Lung (tissue), 12 donors: ENCODE data around the gene DHTKD1. TPM values are rescaled to one million over a fixed set of nuclear protein-coding genes. Genes with fewer than 3 reads are reported as not detected.
"Not testable (repeated sequence)": the region's sequence is repeated elsewhere in the genome, so short reads cannot be mapped to it uniquely, and the experiment has no call there.

Experiments used
- ATAC-seq: fragments of 200-7000 bp; cut with Tn5 transposase; one replicate; pipeline ENCODE4 v1.9.1; 2020; ENCODE audit warnings: moderate number of reproducible peaks; ENCODE audit not compliant: insufficient read depth, low FRiP score
- DNase-seq, 3 donors: peaks; one replicate each; pipeline ENCODE4 v3.0.0-alpha.2; 2013 to 2017
- H3K27ac ChIP-seq, 2 donors: one replicate each; pipeline ENCODE4 v1.5.1; 2013; ENCODE audit warnings: mild to moderate bottlenecking in 2 of 2, moderate library complexity in 2 of 2, control low read depth in 1 of 2, inconsistent platforms in 1 of 2, low read depth in 1 of 2, low read length in 1 of 2
- H3K27me3 ChIP-seq, 3 donors: one replicate each; pipeline ENCODE4 v1.5.1; 2013; ENCODE audit warnings: low read length in 2 of 3; ENCODE audit not compliant: control insufficient read depth in 3 of 3, insufficient read depth in 3 of 3
- H3K36me3 ChIP-seq, 4 donors: one replicate each; pipeline ENCODE4 v1.5.1; 2013; ENCODE audit warnings: low read length in 4 of 4, mild to moderate bottlenecking in 1 of 4, moderate library complexity in 1 of 4; ENCODE audit not compliant: control insufficient read depth in 4 of 4, insufficient read depth in 4 of 4
- H3K4me1 ChIP-seq, 5 donors: one replicate each; pipeline ENCODE4 v1.5.1; 2013; ENCODE audit warnings: low read length in 5 of 5, mild to moderate bottlenecking in 2 of 5, moderate library complexity in 1 of 5; ENCODE audit not compliant: control insufficient read depth in 5 of 5, insufficient read depth in 5 of 5
- H3K4me3 ChIP-seq: one replicate; pipeline ENCODE4 v1.5.1; 2013; ENCODE audit warnings: mild to moderate bottlenecking, control low read depth, moderate library complexity
- H3K9ac ChIP-seq, 2 donors: one replicate each; pipeline ENCODE4 v1.5.1; 2013; ENCODE audit warnings: low read length in 2 of 2, control low read depth in 1 of 2; ENCODE audit not compliant: insufficient read depth in 1 of 2
- H3K9me3 ChIP-seq, 4 donors: one replicate each; pipeline ENCODE4 v1.5.1; 2013; ENCODE audit warnings: low read length in 3 of 4, mild to moderate bottlenecking in 1 of 4, moderate library complexity in 1 of 4; ENCODE audit not compliant: control insufficient read depth in 4 of 4, insufficient read depth in 3 of 4
- WGBS, 2 donors: extraction: QIAGEN DNeasy Blood & Tissue Kit; methylation state at CpG; one replicate each; pipeline ENCODE4 v1.1.7; 2013; 5-methylcytosine and 5-hydroxymethylcytosine counted together
- polyA plus RNA-seq, 2 donors: library from polyadenylated mRNA; stranded (reverse); fragments of 200-250 nt; gene quantifications; one replicate each; pipeline ENCODE4 v1.2.1, GENCODE V29; 2013
- total RNA-seq, 2 donors: library from RNA; depleted of rRNA in 1 of 2; stranded (reverse); fragments of >200 nt in 1 of 2; gene quantifications; one replicate each; pipeline ENCODE4 v1.2.1, GENCODE V29; 2014 to 2021
- TF ChIP-seq, protein P1 (sequence below): IDR thresholded peaks from 2 replicates; pipeline ENCODE4 v1.5.1; 2012; ENCODE audit warnings: mild to moderate bottlenecking; ENCODE audit errors: control extremely low read depth, extremely low read depth
- donor health status: control.
- donor health status: control.
- donor health status: Bipolar disorder and iron deficiency.
- donor health status: healthy.
- donor health status: DM: yes; HTN: yes; CAD: no.

Gene DHTKD1
- total and polyA plus RNA-seq, 4 donors: 8.5 to 22.1 (median 13.5) TPM

DNA sequence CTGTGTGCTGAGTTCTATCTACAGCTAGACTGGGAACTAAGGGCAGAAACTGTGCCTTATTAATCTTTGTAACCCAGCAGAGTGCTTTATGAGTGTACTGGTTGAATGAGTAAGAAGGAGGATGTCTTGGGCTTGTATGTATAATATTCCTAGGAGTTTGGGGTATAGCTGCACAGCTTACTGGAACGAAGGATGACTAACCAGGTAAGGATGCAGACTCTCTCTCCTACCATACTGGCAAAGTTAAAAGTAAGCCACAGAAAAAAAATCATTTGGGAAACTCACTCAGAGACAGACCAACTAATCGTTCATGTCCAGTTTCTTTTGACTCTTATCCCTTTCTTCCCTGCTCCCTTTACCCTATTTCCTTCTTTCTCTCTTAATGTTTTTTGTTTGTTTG, 1.4 kb upstream of the DHTKD1 start:
- Histone ChIP-seq H3K4me1 (peaks cover 0 to 6% (median 4%) of the 10 kb centered on the region in 5 donors), H3K4me3 (no peak overlapping the region), H3K27me3 (no peaks in the 10 kb centered on the region), H3K27ac (no peak overlapping the region), H3K9me3 (no peaks in the 10 kb centered on the region), H3K36me3 (no peaks in the 10 kb centered on the region), H3K9ac (no peak overlapping the region)
- 90 to 94% methylated on average over 2 of the region's 2 CpGs for WGBS, 2 donors
- TF ChIP-seq, protein P1, sequence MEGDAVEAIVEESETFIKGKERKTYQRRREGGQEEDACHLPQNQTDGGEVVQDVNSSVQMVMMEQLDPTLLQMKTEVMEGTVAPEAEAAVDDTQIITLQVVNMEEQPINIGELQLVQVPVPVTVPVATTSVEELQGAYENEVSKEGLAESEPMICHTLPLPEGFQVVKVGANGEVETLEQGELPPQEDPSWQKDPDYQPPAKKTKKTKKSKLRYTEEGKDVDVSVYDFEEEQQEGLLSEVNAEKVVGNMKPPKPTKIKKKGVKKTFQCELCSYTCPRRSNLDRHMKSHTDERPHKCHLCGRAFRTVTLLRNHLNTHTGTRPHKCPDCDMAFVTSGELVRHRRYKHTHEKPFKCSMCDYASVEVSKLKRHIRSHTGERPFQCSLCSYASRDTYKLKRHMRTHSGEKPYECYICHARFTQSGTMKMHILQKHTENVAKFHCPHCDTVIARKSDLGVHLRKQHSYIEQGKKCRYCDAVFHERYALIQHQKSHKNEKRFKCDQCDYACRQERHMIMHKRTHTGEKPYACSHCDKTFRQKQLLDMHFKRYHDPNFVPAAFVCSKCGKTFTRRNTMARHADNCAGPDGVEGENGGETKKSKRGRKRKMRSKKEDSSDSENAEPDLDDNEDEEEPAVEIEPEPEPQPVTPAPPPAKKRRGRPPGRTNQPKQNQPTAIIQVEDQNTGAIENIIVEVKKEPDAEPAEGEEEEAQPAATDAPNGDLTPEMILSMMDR: no peak
- DNase-seq: no peak
- no peak for ATAC-seq

DNA sequence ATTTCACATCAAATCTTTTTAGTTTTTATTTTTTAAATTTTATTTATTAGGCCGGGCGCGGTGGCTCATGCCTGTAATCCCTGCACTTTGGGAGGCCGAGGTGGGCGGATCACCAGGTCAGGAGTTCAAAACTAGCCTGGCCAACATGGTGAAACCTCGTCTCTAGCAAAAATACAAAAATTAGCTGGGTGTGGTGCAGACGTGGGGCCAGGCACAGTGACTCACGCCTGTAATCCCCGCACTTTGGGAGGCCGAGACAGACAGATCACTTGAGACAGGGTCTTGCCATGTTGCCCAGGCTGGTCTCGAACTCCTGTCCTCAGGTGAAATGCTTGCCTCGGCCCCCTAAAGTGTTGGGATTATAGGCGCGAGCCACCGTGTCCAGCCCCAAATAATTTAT, 2.7 kb downstream of the DHTKD1 start:
- not testable (repeated sequence) for H3K9me3 ChIP-seq, H3K4me3 ChIP-seq, ATAC-seq, H3K27me3 ChIP-seq, H3K4me1 ChIP-seq, H3K36me3 ChIP-seq, DNase-seq, H3K9ac ChIP-seq, H3K27ac ChIP-seq
- 95 to 97% methylated on average over 15 of the region's 15 CpGs for WGBS, 2 donors

DNA sequence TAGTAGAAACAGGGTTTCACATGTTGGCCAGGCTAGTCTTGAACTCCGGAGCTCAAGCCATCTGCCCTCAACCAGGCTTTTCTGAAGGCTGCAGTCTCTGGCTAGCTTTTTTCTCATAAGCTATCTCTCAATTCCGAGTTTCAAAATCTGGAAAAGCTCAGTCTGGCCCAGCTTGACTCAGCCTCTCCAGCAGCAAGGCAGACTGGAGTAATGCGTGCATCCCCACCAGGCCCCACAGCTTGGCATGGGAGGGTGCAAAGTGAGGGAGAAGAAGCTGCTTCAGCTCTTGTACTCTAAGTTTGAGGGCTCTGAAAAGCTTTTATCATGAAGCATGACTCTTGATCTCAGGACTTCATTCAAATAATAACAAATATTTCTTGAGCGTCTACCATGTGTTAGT, 4.8 kb downstream of the DHTKD1 start:
- peaks cover 0 to 2% (median 0%) of the 10 kb centered on the region in 4 donors for H3K36me3 ChIP-seq
- H3K27me3 ChIP-seq: no peaks in the 10 kb centered on the region
- H3K9ac ChIP-seq: no peak overlapping the region
- TF ChIP-seq, protein P1: no peak
- H3K9me3 ChIP-seq: no peaks in the 10 kb centered on the region
- WGBS, 2 donors: 86 to 93% methylated on average over 4 of the region's 4 CpGs
- ATAC-seq (no peak), DNase-seq (no peak)
- no peak overlapping the region for H3K4me3 ChIP-seq
- H3K4me1 ChIP-seq: peaks cover 0 to 5% (median 3%) of the 10 kb centered on the region in 5 donors
- no peak overlapping the region for H3K27ac ChIP-seq

DNA sequence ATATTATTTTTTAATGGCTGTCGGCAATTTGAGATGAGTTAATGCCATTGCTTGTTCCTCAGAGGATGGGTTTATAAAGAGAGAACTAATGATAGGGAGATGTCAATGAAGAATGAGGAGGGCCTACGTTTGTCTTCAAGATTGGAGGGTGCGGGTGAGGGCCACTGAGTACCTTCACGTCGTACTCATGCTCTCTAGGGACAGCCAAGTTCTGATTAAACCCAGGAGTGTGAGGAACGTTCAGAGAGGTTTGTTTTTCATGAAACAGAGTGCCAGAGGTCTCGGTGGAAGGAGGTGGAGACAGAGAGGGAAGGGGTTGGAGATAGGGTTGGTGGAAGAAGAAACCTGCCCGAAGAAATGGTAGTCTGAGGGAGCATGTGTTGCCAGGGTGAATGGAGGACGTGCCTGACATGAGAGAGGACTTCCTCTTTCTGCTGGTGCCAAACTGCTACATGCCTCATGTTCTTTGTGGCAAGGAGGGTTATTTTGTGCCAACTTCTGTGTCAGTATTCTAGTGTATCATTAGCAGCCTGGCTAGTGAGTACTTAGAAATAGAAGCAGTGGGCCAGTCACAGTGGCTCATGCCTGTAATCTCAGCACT, 8.9 kb downstream of the DHTKD1 start:
- DNase-seq: no peak
- no peaks in the 10 kb centered on the region for H3K9me3 ChIP-seq
- no peaks in the 10 kb centered on the region for H3K27me3 ChIP-seq
- H3K9ac ChIP-seq: no peak overlapping the region
- no peak for ATAC-seq
- H3K27ac ChIP-seq: no peak overlapping the region
- 71 to 76% methylated on average over 9 of the region's 9 CpGs for WGBS, 2 donors
- no peaks in the 10 kb centered on the region for H3K4me1 ChIP-seq
- H3K36me3 ChIP-seq: peaks cover 2 to 8% (median 7%) of the 10 kb centered on the region in 4 donors
- H3K4me3 ChIP-seq: no peak overlapping the region
- TF ChIP-seq, protein P1: no peak
